Hepatocyte (in vitro differentiated cells): Measurements from ENCODE around the gene ARHGEF12. TPM values are rescaled to one million over a fixed set of nuclear protein-coding genes. Genes with fewer than 3 reads are reported as not detected.

Experiments used
- DNase-seq: peaks from one replicate; pipeline ENCODE4 v3.0.0-alpha.2; 2016; ENCODE audit warnings: low spot score
- H2AFZ ChIP-seq: fragments of 200-600 bp; sonication (generic); 2 replicates; pipeline ENCODE4 v1.6.0; 2016; ENCODE audit warnings: antibody characterized with exemption, mild to moderate bottlenecking
- H3K27ac ChIP-seq: fragments of 200-600 bp; sonication (generic); 2 replicates; pipeline ENCODE4 v1.5.1; 2016; ENCODE audit warnings: mild to moderate bottlenecking
- H3K27me3 ChIP-seq: fragments of 200-600 bp; sonication (generic); 2 replicates; pipeline ENCODE4 v1.6.1; 2016
- H3K36me3 ChIP-seq: fragments of 200-600 bp; sonication (generic); replicated peaks from 2 replicates; pipeline ENCODE4 v1.5.1; 2016; ENCODE audit warnings: low read depth; ENCODE audit not compliant: insufficient read depth
- H3K4me1 ChIP-seq: fragments of 200-600 bp; sonication (generic); 2 replicates; pipeline ENCODE4 v1.5.1; 2016; ENCODE audit warnings: mild to moderate bottlenecking, moderate library complexity; ENCODE audit not compliant: insufficient read depth
- H3K4me2 ChIP-seq: fragments of 200-600 bp; sonication (generic); 2 replicates; pipeline ENCODE4 v1.6.0; 2016
- H3K4me3 ChIP-seq: fragments of 200-600 bp; sonication (generic); 2 replicates; pipeline ENCODE4 v1.5.1; 2016; ENCODE audit warnings: mild to moderate bottlenecking
- H3K79me2 ChIP-seq: fragments of 200-600 bp; sonication (generic); 2 replicates; pipeline ENCODE4 v1.6.0; 2017; ENCODE audit warnings: mild to moderate bottlenecking
- H3K9me2 ChIP-seq: fragments of 200-600 bp; sonication (generic); replicated peaks from 2 replicates; pipeline ENCODE4 v1.6.0; 2017; ENCODE audit warnings: mild to moderate bottlenecking; ENCODE audit not compliant: insufficient read depth
- H3K9me3 ChIP-seq: fragments of 200-600 bp; sonication (generic); 2 replicates; pipeline ENCODE4 v1.5.1; 2016; ENCODE audit warnings: low read depth, mild to moderate bottlenecking
- H4K20me1 ChIP-seq: fragments of 200-600 bp; sonication (generic); 2 replicates; pipeline ENCODE4 v1.6.0; 2016; ENCODE audit warnings: mild to moderate bottlenecking; ENCODE audit not compliant: insufficient read depth, poor library complexity, severe bottlenecking
- EZH2 ChIP-seq: fragments of 200-600 bp; sonication (generic); IDR thresholded peaks from 2 replicates; pipeline ENCODE4 v1.6.1; 2016; ENCODE audit warnings: antibody characterized with exemption, mild to moderate bottlenecking, borderline replicate concordance
- EZH2phosphoT487 ChIP-seq: fragments of 200-600 bp; sonication (generic); IDR thresholded peaks from one replicate; pipeline ENCODE4 v1.6.1; 2018; ENCODE audit warnings: antibody characterized with exemption, mild to moderate bottlenecking, low read depth, moderate library complexity; ENCODE audit not compliant: unreplicated experiment, severe bottlenecking
- WGBS: methylation state at CpG from one replicate; pipeline ENCODE4 v1.1.6; 2016; ENCODE audit warnings: low lambda C conversion rate; ENCODE audit errors: missing lambda C conversion rate; 5-methylcytosine and 5-hydroxymethylcytosine counted together
- polyA plus RNA-seq: library from polyadenylated mRNA; unstranded; fragments of >200 nt; fragmentation: Nextera tagmentation; extraction: Ambion mirVana; gene quantifications from 2 replicates; pipeline ENCODE4 v1.2.1, GENCODE V29; 2016
- total RNA-seq: library from RNA; depleted of rRNA; stranded (reverse); fragments of >200 nt; gene quantifications from 2 replicates; pipeline ENCODE4 v1.2.3, GENCODE V29; 2014
- TF ChIP-seq, protein P1 (sequence below): fragments of 200-600 bp; sonication (generic); IDR thresholded peaks from 2 replicates; pipeline ENCODE4 v1.5.1; 2016; ENCODE audit warnings: antibody characterized with exemption, mild to moderate bottlenecking; ENCODE audit not compliant: poor library complexity

The ARHGEF12 gene
- total and polyA plus RNA-seq, 2 experiments from 2014 or later: 21.2 to 75.1 TPM

DNA sequence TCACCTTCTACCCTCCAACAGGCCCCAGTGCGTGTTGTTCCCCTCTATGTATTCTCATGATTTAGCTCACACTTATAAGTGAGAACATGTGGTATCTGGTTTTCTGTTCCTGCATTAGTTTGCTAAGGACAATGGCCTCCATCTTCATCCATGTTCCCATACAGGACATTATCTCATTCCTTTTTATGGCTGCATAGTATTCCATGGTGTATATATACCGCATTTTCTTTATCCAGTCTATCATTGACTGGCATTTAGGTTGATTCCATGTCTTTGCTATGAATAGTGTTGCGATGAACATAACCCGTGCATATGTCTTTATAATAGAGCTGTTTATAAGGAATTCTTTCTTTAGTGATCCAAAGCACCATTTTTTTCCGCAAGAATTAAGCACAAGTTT is 39.7 kb upstream of the ARHGEF12 start:
- WGBS: over 99% methylated on average over 5 of the region's 5 CpGs
- DNase-seq: no peak

DNA sequence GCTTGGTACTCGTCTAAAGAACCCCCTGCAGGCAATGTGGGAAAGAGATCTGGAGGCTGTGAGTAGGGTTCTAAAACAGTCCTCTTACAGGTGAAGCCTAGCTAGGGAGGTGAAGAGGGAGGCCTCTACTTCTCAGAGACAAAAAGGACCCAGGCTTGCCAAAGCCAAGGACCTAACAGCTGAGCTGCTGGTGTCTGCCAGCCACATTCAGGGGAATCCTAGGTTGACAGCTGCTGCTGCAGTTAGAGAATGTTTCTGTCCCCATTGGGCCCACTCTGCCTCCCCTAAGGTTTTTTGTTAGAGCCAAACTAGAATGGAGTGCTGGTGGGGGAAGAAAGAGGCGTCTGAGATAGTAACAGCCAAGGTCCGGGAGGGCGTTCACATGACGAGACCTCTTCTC is 37.8 kb upstream of the ARHGEF12 start:
- H3K4me1 ChIP-seq: peaks cover 3% of the 10 kb centered on the region
- H3K9me3 ChIP-seq: no peaks in the 10 kb centered on the region
- no peak overlapping the region for H3K4me2 ChIP-seq
- H3K27me3 ChIP-seq: peaks cover 4% of the 10 kb centered on the region
- H3K9me2 ChIP-seq: no peaks in the 10 kb centered on the region
- no peaks in the 10 kb centered on the region for H3K79me2 ChIP-seq
- no peak overlapping the region for H3K27ac ChIP-seq
- no peak overlapping the region for H3K4me3 ChIP-seq
- WGBS: 90% methylated on average over 5 of the region's 5 CpGs
- TF ChIP-seq, protein P1, sequence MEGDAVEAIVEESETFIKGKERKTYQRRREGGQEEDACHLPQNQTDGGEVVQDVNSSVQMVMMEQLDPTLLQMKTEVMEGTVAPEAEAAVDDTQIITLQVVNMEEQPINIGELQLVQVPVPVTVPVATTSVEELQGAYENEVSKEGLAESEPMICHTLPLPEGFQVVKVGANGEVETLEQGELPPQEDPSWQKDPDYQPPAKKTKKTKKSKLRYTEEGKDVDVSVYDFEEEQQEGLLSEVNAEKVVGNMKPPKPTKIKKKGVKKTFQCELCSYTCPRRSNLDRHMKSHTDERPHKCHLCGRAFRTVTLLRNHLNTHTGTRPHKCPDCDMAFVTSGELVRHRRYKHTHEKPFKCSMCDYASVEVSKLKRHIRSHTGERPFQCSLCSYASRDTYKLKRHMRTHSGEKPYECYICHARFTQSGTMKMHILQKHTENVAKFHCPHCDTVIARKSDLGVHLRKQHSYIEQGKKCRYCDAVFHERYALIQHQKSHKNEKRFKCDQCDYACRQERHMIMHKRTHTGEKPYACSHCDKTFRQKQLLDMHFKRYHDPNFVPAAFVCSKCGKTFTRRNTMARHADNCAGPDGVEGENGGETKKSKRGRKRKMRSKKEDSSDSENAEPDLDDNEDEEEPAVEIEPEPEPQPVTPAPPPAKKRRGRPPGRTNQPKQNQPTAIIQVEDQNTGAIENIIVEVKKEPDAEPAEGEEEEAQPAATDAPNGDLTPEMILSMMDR: no peak
- no peak for TF ChIP-seq EZH2
- TF ChIP-seq EZH2phosphoT487: no peak
- H3K36me3 ChIP-seq: no peaks in the 10 kb centered on the region
- DNase-seq: no peak
- no peak overlapping the region for H2AFZ ChIP-seq
- H4K20me1 ChIP-seq: no peaks in the 10 kb centered on the region

More for the DNA sequence above, 39.7 kb upstream of the ARHGEF12 start:
- TF ChIP-seq EZH2: no peak
- TF ChIP-seq, protein P1: no peak
- no peak for TF ChIP-seq EZH2phosphoT487
- Histone ChIP-seq H3K27me3 (peaks cover 4% of the 10 kb centered on the region), H3K4me1 (peaks cover 4% of the 10 kb centered on the region), H3K36me3 (no peaks in the 10 kb centered on the region), H4K20me1 (no peaks in the 10 kb centered on the region), H3K27ac (no peak overlapping the region), H3K4me3 (no peak overlapping the region), H3K9me3 (no peaks in the 10 kb centered on the region), H3K4me2 (no peak overlapping the region), H3K9me2 (no peaks in the 10 kb centered on the region), H2AFZ (no peak overlapping the region), H3K79me2 (no peaks in the 10 kb centered on the region)

DNA sequence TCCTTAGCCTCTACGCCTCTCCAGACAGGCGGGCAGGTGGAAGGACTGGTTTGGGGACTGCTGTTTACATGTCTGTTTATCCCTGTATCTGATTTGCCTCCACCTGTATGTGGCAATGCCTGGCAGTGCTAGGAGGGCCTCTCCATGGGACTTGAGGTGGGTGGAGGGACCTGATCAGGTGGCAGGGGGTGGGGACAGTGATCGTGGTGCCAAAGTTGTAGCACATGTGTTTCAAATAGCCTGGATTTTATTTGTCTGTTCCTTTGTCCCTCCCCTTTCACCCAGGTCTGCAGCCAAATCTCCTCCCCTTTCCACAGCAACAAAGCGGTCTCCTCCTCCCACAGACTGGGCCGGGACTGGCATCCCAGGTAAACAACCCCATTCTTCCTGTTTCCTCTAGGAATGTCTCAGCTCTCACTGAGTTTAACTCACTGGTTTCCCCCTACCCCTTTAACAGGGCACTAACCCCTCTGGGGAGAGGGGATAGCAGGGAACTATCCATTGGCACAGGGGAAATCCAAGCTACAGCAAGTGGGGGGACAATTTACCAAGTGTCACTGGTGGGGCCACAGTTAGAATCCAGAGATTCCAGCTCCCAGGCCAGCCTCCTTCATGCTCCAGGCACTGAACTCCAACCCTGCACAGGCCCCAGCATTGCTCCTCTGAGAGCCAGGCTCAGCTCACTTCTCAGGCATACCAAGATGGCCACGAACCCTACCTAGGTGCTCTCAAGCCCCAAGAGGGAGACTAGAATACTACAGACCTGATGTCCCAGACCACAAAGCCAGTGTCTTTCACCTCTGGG is 34.0 kb upstream of the ARHGEF12 start:
- Histone ChIP-seq H3K27ac (peak overlapping the region; percentile 28), H3K27me3 (no peaks in the 10 kb centered on the region), H3K36me3 (no peaks in the 10 kb centered on the region), H4K20me1 (no peaks in the 10 kb centered on the region), H3K4me2 (no peak overlapping the region), H3K4me1 (peaks cover 3% of the 10 kb centered on the region), H3K79me2 (no peaks in the 10 kb centered on the region), H3K9me3 (no peaks in the 10 kb centered on the region), H2AFZ (no peak overlapping the region), H3K9me2 (no peaks in the 10 kb centered on the region), H3K4me3 (no peak overlapping the region)
- 65% methylated on average over 6 of the region's 6 CpGs for WGBS
- TF ChIP-seq EZH2: no peak
- TF ChIP-seq, protein P1: no peak
- no peak for TF ChIP-seq EZH2phosphoT487
- no peak for DNase-seq
